HG02678 (cell line): ENCODE data around the gene BCAP31.
"Not testable (repeated sequence)": the region's sequence is repeated elsewhere in the genome, so short reads cannot be mapped to it uniquely, and the experiment has no call there.

ENCODE experiments used
- ATAC-seq: cut with Tn5 transposase; IDR thresholded peaks from one replicate; pipeline ENCODE4 v1.9.1; 2021; ENCODE audit warnings: mild to moderate bottlenecking, moderate library complexity; ENCODE audit not compliant: unreplicated experiment

BCAP31 gene

GRCh38 chrX:153696986-153697722 lies 27.0 kb downstream of the BCAP31 start:
- ATAC-seq = not testable (repeated sequence)

DNA sequence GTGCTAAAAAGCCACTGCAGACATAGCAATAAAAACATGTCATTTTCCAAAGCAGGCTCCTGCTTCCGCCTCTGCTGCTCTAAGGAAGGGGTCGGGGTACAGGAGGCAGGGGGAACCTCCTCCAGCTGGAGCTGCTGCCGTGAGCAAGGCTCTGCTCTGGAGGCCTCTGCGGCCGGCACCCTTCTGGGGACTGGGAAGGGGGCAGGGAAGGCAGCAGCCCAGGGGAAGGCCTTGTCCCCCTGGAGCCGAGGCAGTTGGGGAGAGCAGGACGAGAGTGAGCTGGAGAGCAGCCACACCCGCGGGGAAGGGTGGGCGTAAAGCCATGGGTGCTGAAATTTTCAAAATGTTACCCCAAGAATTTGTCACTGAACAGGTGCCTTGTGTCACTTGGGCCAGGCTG lies 27.6 kb downstream of the BCAP31 start:
- not testable (repeated sequence) for ATAC-seq

- ATAC-seq = no peak
Measured at GRCh38 chrX:153696100-153696499, 28.1 kb downstream of the BCAP31 start.

- ATAC-seq = no peak
Measured at GRCh38 chrX:153694687-153695270, 29.4 kb downstream of the BCAP31 start.

- ATAC-seq = not testable (repeated sequence)
Measured at GRCh38 chrX:153694256-153694655, 29.9 kb downstream of the BCAP31 start.

- ATAC-seq = no peak
Measured at GRCh38 chrX:153693216-153694086, 30.7 kb downstream of the BCAP31 start.

- no peak for ATAC-seq
Measured at GRCh38 chrX:153692611-153693156, 31.5 kb downstream of the BCAP31 start.

DNA sequence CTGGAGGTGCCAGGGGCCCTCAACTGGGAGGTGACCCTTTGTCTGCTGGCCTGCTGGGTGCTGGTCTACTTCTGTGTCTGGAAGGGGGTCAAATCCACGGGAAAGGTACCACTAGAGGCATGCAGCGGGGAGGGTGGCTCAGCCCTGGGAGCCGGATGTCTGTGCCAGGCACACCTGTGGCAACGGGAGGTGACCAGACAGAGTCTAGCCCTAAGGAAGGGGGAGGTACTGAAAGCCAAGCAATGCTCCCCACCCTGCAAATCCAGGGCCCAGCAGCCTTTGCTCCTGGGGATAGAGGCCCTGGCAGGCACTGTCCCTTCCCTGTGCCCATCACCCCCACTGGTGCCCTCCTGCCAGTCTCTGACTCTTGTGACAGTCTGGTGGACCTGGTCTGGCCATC lies 32.2 kb downstream of the BCAP31 start:
- ATAC-seq = no peak

DNA sequence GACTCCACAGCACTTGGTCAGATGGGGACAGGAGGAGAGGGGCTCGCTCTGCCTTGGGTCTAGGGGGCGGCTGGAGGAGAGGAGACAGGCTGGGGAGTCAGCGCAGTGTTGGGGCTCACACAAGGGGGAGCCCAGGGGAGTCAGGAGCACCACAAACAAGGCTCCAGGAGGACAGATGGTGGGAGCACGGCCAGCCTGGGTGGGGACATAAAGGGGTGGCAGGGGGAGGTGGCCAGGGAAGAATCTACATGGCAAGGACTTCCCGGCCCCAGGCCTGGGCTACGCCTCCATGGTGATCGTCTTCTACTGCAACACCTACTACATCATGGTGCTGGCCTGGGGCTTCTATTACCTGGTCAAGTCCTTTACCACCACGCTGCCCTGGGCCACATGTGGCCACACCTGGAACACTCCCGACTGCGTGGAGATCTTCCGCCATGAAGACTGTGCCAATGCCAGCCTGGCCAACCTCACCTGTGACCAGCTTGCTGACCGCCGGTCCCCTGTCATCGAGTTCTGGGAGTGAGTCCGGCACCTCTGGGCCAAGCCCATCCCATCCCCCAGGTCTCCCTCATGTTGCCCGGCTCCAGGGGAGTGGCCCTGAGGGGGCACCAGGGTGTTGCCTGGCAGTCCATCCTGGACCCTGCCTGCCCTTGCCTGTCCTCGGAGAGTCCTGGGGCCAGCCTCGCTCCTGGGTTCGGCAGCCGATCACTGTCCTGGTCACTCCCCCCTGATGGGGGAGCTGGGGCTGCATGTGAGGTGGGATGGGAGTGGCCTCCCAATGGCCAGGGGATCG lies 33.0 kb downstream of the BCAP31 start:
- ATAC-seq = not testable (repeated sequence)

DNA sequence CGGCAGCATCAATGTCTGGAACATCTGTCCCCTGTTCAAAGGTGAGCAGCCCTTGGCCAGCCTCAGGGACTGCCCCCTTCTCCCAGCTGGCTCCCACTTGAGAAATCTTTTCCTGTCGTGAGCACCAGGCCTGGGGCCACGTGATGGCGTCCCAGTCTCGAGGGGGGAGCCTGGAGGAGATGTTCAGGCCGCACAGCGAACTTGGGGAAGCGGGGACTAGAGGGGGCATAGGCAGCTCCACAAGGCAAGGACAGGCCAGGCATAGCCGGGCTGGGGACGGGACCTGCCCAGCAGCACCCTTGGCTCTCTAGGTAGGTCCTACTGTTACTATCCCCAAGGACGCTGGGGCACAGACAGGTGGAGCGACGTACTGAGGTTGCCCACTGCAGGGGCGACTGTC lies 33.7 kb downstream of the BCAP31 start:
- no peak for ATAC-seq

GRCh38 chrX:153689654-153690465 lies 34.3 kb downstream of the BCAP31 start:
- ATAC-seq = no peak

DNA sequence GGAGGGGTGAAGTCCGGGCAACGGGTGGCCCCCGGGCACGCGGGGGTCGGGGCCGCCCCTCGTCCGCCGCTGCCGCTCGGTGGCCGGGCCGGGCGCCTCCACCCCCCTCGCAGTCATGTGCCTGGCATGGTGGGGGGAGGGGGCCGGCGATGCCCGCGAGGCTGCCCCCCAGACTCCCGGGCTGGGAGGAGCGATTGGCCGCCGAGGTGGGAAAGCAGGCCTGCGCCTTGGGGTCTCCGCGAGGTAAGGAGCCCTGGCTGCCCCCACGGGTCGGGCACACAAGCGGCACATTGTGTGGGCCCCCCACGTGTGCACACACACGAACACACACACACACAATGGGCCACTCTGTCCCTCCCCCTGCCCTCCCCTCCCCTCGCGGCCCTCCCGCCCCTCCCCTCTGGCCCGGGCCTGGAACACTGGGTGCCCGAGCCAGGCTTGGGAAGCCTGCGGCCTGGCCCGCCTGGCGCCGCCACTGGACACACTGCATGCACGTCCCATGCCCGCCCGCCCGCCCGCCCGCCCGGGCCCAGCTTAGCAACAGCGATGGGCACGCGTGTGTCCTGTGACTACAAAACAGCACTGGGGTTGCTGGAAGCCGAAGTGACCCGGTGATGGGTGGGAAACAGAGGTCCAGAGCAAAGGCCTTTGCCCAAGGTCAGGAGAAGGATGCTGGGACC lies 35.1 kb downstream of the BCAP31 start:
- no peak for ATAC-seq

DNA sequence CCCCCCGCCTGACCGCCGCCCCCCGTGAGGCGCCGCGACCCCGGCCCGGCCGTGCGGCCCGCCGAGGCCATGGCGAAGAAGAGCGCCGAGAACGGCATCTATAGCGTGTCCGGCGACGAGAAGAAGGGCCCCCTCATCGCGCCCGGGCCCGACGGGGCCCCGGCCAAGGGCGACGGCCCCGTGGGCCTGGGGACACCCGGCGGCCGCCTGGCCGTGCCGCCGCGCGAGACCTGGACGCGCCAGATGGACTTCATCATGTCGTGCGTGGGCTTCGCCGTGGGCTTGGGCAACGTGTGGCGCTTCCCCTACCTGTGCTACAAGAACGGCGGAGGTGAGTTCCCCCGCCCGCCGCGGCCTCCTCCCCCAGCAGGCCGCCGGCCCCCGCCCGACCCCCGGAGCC lies 35.7 kb downstream of the BCAP31 start:
- no peak for ATAC-seq

DNA sequence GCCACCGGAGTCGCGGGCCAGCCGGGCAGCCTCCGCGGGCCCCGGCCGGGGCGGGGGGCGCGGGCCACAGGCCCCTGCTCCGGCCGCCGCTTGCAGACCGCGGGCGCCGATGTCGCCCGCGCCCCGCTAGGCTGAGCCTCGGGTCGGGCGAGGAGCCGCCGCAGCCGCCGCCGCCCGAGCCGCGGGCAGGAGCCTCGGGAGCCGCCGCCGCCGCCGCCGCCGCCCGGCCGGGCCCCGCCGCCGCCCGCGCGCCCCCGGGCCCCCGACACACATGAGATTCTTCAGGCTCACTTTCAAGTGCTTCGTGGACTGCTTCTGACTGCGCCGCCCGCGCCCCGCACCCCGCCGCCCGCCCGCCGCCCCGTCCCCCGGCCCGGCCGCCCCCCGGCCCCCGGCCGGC lies 36.1 kb downstream of the BCAP31 start:
- no peak for ATAC-seq

- no peak for ATAC-seq
Measured at GRCh38 chrX:153687121-153688039, 36.8 kb downstream of the BCAP31 start, which contains the start of gene SLC6A8. SLC6A8 (plus strand) TSS chrX:153687926; CDS start chrX:153688575, 649 bp downstream.

DNA sequence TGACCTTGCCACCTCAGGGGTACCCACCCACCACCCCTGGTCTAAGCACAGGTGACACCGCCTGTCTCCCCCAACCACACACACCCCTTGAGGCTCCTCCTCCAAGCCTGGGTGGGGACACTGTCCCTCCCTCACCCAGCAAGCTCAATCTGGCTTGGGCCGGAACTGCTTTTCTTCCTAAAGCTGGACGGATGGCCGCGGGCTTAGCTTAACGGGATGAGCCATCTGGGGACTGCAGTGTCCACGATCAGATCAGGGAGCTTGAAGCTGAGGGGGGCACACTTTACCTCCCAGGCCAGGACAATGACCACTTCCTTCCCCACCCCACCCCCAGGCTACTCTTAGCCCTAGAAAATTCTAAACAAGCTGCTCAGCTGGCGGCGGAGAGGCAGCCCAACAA lies 37.5 kb downstream of the BCAP31 start:
- no peak for ATAC-seq

GRCh38 chrX:153685751-153686696 lies 38.2 kb downstream of the BCAP31 start:
- no peak for ATAC-seq
